Measurements from ENCODE around the gene OR1E2. TPM values are rescaled to one million over a fixed set of nuclear protein-coding genes. Genes with fewer than 3 reads are reported as not detected.

The OR1E2 gene
- total and polyA plus RNA-seq, 10 of the 15 experiments (the other 5 are each of a cell fraction or from before 2014, with no cell fraction given), result not detected

GRCh38 chr17:3415610-3416009 lies 18.0 kb downstream of the OR1E2 start:
- Histone ChIP-seq H3K4me1 (ENCODE audit: control insufficient read depth, insufficient read depth, low read length) (no peaks in the 10 kb centered on the region), H3K27me3 (replicated peaks in 1 of 2; ENCODE audit: control insufficient read depth in 2 of 2, insufficient read depth in 2 of 2, low read length in 1 of 2) (no peaks in the 10 kb centered on the region), H3K4me3 (no peak overlapping the region), H3K9ac (ENCODE audit: control insufficient read depth, insufficient read depth, low read length) (no peak overlapping the region), H3K27ac (ENCODE audit: control insufficient read depth, insufficient read depth) (no peak overlapping the region), H3K36me3 (ENCODE audit: control insufficient read depth in 2 of 2, insufficient read depth in 2 of 2, low read length in 1 of 2) (no peaks in the 10 kb centered on the region), H4K20me1 (ENCODE audit: control insufficient read depth, insufficient read depth) (no peaks in the 10 kb centered on the region), H2AFZ (ENCODE audit: control insufficient read depth, low read depth, low read length) (no peak overlapping the region), H3K79me2 (ENCODE audit: control insufficient read depth, insufficient read depth, low read length) (no peaks in the 10 kb centered on the region), H3K9me3 (replicated peaks; ENCODE audit: control insufficient read depth, insufficient read depth, low read length) (no peaks in the 10 kb centered on the region), H3K4me2 (ENCODE audit: control insufficient read depth, insufficient read depth) (no peak overlapping the region)
- ChIA-PET SMC1A (ENCODE audit: uncharacterized antibody, unreplicated experiment) (no interaction called here), POLR2A (no interaction called here), CTCF (no interaction called here), RAD21 (ENCODE audit: unreplicated experiment) (no interaction called here)
- DNase-seq (ENCODE audit: low read depth, low spot score), result no peak
- no peak for ATAC-seq
- in situ Hi-C loops (cut with MboI) (no loop called here), intact Hi-C loops (cut with micrococcal nuclease; ENCODE audit: unreplicated experiment) (no loop called here)
- WGBS (ENCODE audit: insufficient coverage, insufficient replicate concordance, low lambda C conversion rate, missing lambda C conversion rate), result 31% methylated on average over 5 of the region's 5 CpGs
- FAIRE-seq, result no peak
- BruUV-seq (replicated peaks), result no TSS peak
- TF ChIP-seq ZSCAN29 (IDR thresholded peaks at IDR 0.05) (no peak), ASH2L (IDR thresholded peaks at IDR 0.05; ENCODE audit: borderline replicate concordance, low read depth) (no peak), SPI1 (IDR thresholded peaks at IDR 0.05; ENCODE audit: borderline replicate concordance, insufficient read depth, low read depth, low read length) (no peak), ZNF207 (IDR thresholded peaks at IDR 0.05; ENCODE audit: borderline replicate concordance) (no peak), MXI1 (IDR thresholded peaks at IDR 0.05; ENCODE audit: low read depth, low read length) (no peak), NFYB (IDR thresholded peaks at IDR 0.05; ENCODE audit: insufficient read depth, low read depth, low read length) (no peak), NFIC (IDR thresholded peaks at IDR 0.05; ENCODE audit: low read depth, low read length) (no peak), REST (IDR thresholded peaks at IDR 0.05; ENCODE audit: low read depth, low read length) (no peak), SMAD1 (IDR thresholded peaks at IDR 0.05; ENCODE audit: low read depth, partially characterized antibody) (no peak), CBX3 (IDR thresholded peaks at IDR 0.05; ENCODE audit: borderline replicate concordance, low read depth) (no peak), SRF (IDR thresholded peaks at IDR 0.05; ENCODE audit: low read depth in 2 of 2, low read length in 2 of 2) (no peak), NRF1 (conservative IDR thresholded peaks at IDR 0.05; ENCODE audit: low read depth, low read length) (no peak), MAX (IDR thresholded peaks at IDR 0.05; ENCODE audit: low read depth, low read length) (no peak), IRF5 (IDR thresholded peaks at IDR 0.05; ENCODE audit: borderline replicate concordance) (no peak), ZNF622 (IDR thresholded peaks at IDR 0.05) (no peak), MTA2 (IDR thresholded peaks at IDR 0.05; ENCODE audit: low read depth) (no peak)
- TF ChIP-seq, protein P1, sequence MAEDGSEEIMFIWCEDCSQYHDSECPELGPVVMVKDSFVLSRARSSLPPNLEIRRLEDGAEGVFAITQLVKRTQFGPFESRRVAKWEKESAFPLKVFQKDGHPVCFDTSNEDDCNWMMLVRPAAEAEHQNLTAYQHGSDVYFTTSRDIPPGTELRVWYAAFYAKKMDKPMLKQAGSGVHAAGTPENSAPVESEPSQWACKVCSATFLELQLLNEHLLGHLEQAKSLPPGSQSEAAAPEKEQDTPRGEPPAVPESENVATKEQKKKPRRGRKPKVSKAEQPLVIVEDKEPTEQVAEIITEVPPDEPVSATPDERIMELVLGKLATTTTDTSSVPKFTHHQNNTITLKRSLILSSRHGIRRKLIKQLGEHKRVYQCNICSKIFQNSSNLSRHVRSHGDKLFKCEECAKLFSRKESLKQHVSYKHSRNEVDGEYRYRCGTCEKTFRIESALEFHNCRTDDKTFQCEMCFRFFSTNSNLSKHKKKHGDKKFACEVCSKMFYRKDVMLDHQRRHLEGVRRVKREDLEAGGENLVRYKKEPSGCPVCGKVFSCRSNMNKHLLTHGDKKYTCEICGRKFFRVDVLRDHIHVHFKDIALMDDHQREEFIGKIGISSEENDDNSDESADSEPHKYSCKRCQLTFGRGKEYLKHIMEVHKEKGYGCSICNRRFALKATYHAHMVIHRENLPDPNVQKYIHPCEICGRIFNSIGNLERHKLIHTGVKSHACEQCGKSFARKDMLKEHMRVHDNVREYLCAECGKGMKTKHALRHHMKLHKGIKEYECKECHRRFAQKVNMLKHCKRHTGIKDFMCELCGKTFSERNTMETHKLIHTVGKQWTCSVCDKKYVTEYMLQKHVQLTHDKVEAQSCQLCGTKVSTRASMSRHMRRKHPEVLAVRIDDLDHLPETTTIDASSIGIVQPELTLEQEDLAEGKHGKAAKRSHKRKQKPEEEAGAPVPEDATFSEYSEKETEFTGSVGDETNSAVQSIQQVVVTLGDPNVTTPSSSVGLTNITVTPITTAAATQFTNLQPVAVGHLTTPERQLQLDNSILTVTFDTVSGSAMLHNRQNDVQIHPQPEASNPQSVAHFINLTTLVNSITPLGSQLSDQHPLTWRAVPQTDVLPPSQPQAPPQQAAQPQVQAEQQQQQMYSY (CRISPR knock-in tag; IDR thresholded peaks at IDR 0.05), result no peak
